Measurements from ENCODE around the gene ALDH5A1. TPM values are rescaled to one million over a fixed set of nuclear protein-coding genes. Genes with fewer than 3 reads are reported as not detected.

The ALDH5A1 gene
- polyA plus RNA-seq, 1 donor (not counting 4 experiments of a cell fraction or from before 2014, with no cell fraction given) = 0.45 TPM

DNA sequence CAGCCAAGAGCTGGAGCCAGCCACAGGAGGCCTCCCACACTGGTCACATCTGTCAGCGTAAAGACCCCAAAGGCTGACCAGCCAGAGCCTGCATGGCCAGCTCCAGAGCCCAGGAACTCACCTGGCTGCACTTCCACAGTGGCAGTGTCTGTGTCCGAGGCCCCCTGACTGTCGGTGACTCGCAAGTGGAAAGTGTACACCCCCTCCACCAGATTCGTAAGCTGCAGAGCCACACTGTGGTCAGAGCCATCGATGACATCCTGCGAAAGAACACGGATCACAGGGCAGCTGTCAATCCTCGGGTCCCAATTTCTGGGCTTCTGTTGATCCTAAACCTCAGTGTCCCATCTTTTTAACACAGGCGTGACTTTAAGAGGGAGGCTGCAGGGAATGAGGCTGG lies 69.3 kb downstream of the ALDH5A1 start:
- Histone ChIP-seq H3K4me2 (ENCODE audit: control insufficient read depth, extremely low read depth, insufficient read depth, low read depth, low read length) (no peak overlapping the region), H3K9ac (ENCODE audit: control insufficient read depth, extremely low read depth, insufficient read depth, low read length) (no peak overlapping the region), H3K4me3 (ENCODE audit: control insufficient read depth in 2 of 3, extremely low read depth in 1 of 3, insufficient read depth in 2 of 3, low read depth in 1 of 3, low read length in 3 of 3) (no peak overlapping the region), H2AFZ (ENCODE audit: control insufficient read depth, low read length) (no peak overlapping the region), H4K20me1 (ENCODE audit: control insufficient read depth, extremely low read depth, insufficient read depth, low read length) (no peaks in the 10 kb centered on the region), H3K4me1 (ENCODE audit: control insufficient read depth, extremely low read depth, insufficient read depth, low read length) (no peaks in the 10 kb centered on the region), H3K9me3 (ENCODE audit: control insufficient read depth, low read depth, low read length) (no peaks in the 10 kb centered on the region), H3K9me1 (ENCODE audit: control insufficient read depth, extremely low read depth, insufficient read depth, low read length) (no peaks in the 10 kb centered on the region), H3K27me3 (ENCODE audit: control insufficient read depth, extremely low read depth, insufficient read depth, low read length) (peaks cover 3% of the 10 kb centered on the region), H3K27ac (ENCODE audit: control insufficient read depth, insufficient read depth, low read length) (no peak overlapping the region), H3K36me3 (ENCODE audit: control insufficient read depth in 2 of 2, extremely low read depth in 1 of 2, insufficient read depth in 2 of 2, low read length in 2 of 2) (no peaks in the 10 kb centered on the region), H3K79me2 (ENCODE audit: control insufficient read depth, insufficient read depth, low read length) (no peaks in the 10 kb centered on the region)
- no peak for FAIRE-seq
- dilution Hi-C loops (cut with MboI; ENCODE audit: extremely low pct_ligation_motif_present, low sequenced_read_pairs) = no loop called here
- DNase-seq (ENCODE audit: low read depth, low spot score) = no peak
- TF ChIP-seq, protein P1, sequence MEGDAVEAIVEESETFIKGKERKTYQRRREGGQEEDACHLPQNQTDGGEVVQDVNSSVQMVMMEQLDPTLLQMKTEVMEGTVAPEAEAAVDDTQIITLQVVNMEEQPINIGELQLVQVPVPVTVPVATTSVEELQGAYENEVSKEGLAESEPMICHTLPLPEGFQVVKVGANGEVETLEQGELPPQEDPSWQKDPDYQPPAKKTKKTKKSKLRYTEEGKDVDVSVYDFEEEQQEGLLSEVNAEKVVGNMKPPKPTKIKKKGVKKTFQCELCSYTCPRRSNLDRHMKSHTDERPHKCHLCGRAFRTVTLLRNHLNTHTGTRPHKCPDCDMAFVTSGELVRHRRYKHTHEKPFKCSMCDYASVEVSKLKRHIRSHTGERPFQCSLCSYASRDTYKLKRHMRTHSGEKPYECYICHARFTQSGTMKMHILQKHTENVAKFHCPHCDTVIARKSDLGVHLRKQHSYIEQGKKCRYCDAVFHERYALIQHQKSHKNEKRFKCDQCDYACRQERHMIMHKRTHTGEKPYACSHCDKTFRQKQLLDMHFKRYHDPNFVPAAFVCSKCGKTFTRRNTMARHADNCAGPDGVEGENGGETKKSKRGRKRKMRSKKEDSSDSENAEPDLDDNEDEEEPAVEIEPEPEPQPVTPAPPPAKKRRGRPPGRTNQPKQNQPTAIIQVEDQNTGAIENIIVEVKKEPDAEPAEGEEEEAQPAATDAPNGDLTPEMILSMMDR (optimal IDR thresholded peaks at IDR 0.05 in 1 of 3, IDR thresholded peaks at IDR 0.05 in 1 of 3, conservative IDR thresholded peaks at IDR 0.05 in 1 of 3; ENCODE audit: extremely low read depth in 1 of 3, insufficient read depth in 2 of 3, low read length in 3 of 3) = no peak
- no peak for TF ChIP-seq EZH2 (IDR thresholded peaks at IDR 0.05; ENCODE audit: low read length)

DNA sequence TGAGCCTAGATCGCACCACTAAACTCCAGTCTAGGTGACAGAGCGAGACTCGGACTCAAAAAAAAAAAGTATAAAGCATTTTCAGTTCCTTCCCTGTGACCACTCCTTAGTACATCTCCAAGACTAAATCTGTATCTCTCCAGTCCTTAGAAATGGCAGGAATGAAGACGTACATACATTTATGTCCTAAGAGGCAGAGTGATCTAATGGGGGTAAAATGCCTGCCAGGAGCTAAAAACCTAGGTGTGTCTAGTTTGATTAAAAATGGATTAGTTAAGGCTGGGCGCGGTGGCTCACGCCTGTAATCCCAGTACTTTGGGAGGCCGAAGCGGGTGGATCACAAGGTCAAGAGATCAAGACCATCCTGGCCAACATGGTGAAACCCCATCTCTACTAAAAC lies 70.4 kb downstream of the ALDH5A1 start:
- no peaks in the 10 kb centered on the region for H3K9me3 ChIP-seq (ENCODE audit: control insufficient read depth, low read depth, low read length)
- FAIRE-seq = no peak
- no peak overlapping the region for H3K9ac ChIP-seq (ENCODE audit: control insufficient read depth, extremely low read depth, insufficient read depth, low read length)
- dilution Hi-C loops (cut with MboI; ENCODE audit: extremely low pct_ligation_motif_present, low sequenced_read_pairs) = no loop called here
- peaks cover 3% of the 10 kb centered on the region for H3K27me3 ChIP-seq (ENCODE audit: control insufficient read depth, extremely low read depth, insufficient read depth, low read length)
- H3K79me2 ChIP-seq (ENCODE audit: control insufficient read depth, insufficient read depth, low read length) = no peaks in the 10 kb centered on the region
- no peak overlapping the region for H2AFZ ChIP-seq (ENCODE audit: control insufficient read depth, low read length)
- DNase-seq (ENCODE audit: low read depth, low spot score) = no peak
- H3K27ac ChIP-seq (ENCODE audit: control insufficient read depth, insufficient read depth, low read length) = no peak overlapping the region
- H3K4me1 ChIP-seq (ENCODE audit: control insufficient read depth, extremely low read depth, insufficient read depth, low read length) = no peaks in the 10 kb centered on the region
- H3K9me1 ChIP-seq (ENCODE audit: control insufficient read depth, extremely low read depth, insufficient read depth, low read length) = no peaks in the 10 kb centered on the region
- no peak overlapping the region for H3K4me3 ChIP-seq (ENCODE audit: control insufficient read depth in 2 of 3, extremely low read depth in 1 of 3, insufficient read depth in 2 of 3, low read depth in 1 of 3, low read length in 3 of 3)
- TF ChIP-seq, protein P1 (optimal IDR thresholded peaks at IDR 0.05 in 1 of 3, IDR thresholded peaks at IDR 0.05 in 1 of 3, conservative IDR thresholded peaks at IDR 0.05 in 1 of 3; ENCODE audit: extremely low read depth in 1 of 3, insufficient read depth in 2 of 3, low read length in 3 of 3) = no peak
- no peak for TF ChIP-seq EZH2 (IDR thresholded peaks at IDR 0.05; ENCODE audit: low read length)
- H4K20me1 ChIP-seq (ENCODE audit: control insufficient read depth, extremely low read depth, insufficient read depth, low read length) = no peaks in the 10 kb centered on the region
- no peaks in the 10 kb centered on the region for H3K36me3 ChIP-seq (ENCODE audit: control insufficient read depth in 2 of 2, extremely low read depth in 1 of 2, insufficient read depth in 2 of 2, low read length in 2 of 2)
- no peak overlapping the region for H3K4me2 ChIP-seq (ENCODE audit: control insufficient read depth, extremely low read depth, insufficient read depth, low read depth, low read length)
